Measurements from ENCODE around the gene PSG1.
"Not testable (repeated sequence)": the region's sequence is repeated elsewhere in the genome, so short reads cannot be mapped to it uniquely, and the experiment has no call there.

The PSG1 gene

DNA sequence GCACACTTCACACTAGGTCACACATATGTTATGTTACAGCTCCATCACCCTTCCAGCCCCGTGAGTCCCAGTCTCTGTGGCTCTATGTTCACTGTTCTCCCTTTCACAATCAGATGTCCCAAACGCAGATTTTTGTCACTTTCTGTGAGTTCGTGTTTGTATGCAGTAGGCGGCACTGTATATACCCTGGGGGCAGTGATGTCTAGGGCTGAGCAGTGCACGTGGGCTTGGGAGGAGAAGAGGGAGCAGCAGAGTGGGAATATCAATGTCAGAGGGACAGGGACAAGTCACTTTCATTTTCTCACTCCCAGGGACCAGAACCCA lies 22.0 kb downstream of the PSG1 start:
- Mint-ChIP-seq H3K4me3 (no peak overlapping the region), H3K36me3 (no peaks in the 10 kb centered on the region), H3K27ac (no peak overlapping the region), H3K27me3 (peaks cover 17 to 20% of the 10 kb centered on the region in 2 donors), H3K4me1 (peaks cover 0 to 1% of the 10 kb centered on the region in 2 donors), H3K9me3 (peaks cover 2 to 3% of the 10 kb centered on the region in 2 donors)
- DNase-seq: no peak
- ATAC-seq (replicated peaks): no peak

DNA sequence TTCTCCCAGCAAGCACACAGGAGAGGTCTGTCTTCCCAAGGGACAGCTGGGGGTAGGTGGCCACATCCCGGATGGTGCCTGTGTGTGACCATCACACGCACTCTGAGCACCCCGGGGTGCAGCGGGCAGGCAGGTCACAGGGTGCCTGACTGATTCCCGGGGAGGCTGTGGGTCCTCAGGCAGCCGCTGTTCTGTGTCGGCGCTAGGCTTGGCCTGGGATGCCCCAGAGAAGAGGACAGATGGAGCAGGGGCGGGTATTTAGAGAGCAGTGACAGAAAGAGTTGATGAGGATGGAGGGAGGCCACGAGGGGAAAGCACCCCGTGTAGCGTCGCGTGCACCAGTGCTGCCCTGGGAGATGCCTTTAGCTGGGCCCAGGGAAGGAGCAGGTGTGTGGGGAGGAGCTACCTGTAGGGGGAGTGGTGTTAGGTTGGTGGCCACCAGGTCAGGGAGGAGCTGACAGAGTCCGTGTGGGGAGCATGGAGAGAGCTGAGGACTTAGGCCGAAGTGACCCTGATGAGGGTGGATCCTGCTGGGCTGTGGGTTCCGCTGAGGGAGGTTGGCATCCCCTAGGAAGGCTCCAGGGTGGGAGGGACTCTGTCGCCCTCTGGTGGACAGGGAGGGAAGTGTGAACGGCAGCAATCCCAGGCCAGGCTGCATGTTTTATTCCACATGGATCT lies 22.5 kb downstream of the PSG1 start:
- not testable (repeated sequence) for ATAC-seq (replicated peaks); H3K27ac Mint-ChIP-seq; DNase-seq; H3K4me1 Mint-ChIP-seq; H3K9me3 Mint-ChIP-seq; H3K36me3 Mint-ChIP-seq; H3K4me3 Mint-ChIP-seq
- H3K27me3 Mint-ChIP-seq: peaks cover 17% of the 10 kb centered on the region in 2 donors

DNA sequence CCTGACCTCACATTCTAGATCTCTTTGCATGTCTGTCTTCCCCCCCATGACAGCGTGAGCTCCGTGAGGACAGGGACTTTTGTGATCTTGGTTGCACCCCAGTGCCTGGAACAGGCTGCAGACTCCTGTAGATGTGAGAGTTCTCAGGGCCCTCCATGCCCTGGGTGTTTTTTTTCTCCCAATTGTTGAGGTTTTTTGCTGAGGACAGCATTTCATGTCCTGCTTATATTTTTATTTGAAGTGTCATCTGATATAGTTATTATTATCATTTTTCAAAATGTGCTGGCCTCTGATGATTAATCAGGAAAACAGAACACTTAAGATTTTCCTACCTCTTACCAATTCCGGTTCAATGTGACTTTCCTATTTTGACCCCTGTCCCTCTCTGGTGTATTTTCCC lies 24.8 kb downstream of the PSG1 start:
- not testable (repeated sequence) for DNase-seq; H3K9me3 Mint-ChIP-seq; H3K36me3 Mint-ChIP-seq; H3K4me1 Mint-ChIP-seq; ATAC-seq (replicated peaks); H3K4me3 Mint-ChIP-seq; H3K27ac Mint-ChIP-seq
- peaks cover 16 to 17% of the 10 kb centered on the region in 2 donors for H3K27me3 Mint-ChIP-seq

DNA sequence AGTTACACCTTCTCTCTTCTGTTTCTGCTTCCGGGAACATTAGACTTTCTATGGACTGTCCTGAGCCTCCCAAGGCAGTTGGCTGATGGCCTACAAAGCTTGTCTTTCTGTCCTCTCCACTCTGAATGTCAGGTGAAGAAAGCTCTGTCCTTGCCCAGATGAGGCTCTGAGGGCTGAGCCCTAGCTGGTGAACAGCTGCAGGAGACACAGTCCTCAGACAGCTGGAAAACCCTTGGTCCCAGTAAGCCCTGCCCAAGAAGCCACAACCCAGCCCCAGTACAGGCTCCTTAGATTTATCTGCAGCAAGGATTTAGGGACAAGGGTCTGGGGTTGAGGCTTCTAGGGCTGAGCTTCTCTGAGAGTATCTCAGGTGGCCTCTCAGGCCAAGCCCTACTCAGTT lies 26.3 kb downstream of the PSG1 start:
- not testable (repeated sequence) for ATAC-seq (replicated peaks); H3K4me1 Mint-ChIP-seq; H3K9me3 Mint-ChIP-seq; H3K27ac Mint-ChIP-seq; H3K36me3 Mint-ChIP-seq; DNase-seq; H3K4me3 Mint-ChIP-seq
- peaks cover 16 to 17% of the 10 kb centered on the region in 2 donors for H3K27me3 Mint-ChIP-seq

DNA sequence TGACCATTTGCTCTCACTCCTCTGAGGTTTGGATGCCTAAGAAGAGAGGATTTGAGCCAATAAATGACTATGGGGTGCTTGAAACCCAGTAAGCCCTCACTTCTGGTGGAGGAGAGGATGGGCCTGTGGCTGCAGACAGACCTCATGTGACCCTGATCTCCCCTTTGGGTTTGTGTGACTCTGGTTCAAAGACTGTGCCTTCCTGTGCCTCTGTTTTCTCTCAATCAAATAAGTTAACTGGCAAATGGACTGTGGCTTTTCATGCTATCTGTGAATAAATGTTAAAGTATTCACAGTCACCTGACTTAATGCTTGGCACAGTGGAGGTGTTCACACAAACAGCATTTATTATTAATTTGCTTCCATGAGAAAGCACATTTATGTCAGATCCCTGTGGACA lies 26.7 kb downstream of the PSG1 start:
- ATAC-seq (replicated peaks); H3K4me1 Mint-ChIP-seq; H3K36me3 Mint-ChIP-seq; DNase-seq; H3K4me3 Mint-ChIP-seq; H3K27ac Mint-ChIP-seq; H3K9me3 Mint-ChIP-seq: not testable (repeated sequence)
- peaks cover 16 to 17% of the 10 kb centered on the region in 2 donors for H3K27me3 Mint-ChIP-seq

DNA sequence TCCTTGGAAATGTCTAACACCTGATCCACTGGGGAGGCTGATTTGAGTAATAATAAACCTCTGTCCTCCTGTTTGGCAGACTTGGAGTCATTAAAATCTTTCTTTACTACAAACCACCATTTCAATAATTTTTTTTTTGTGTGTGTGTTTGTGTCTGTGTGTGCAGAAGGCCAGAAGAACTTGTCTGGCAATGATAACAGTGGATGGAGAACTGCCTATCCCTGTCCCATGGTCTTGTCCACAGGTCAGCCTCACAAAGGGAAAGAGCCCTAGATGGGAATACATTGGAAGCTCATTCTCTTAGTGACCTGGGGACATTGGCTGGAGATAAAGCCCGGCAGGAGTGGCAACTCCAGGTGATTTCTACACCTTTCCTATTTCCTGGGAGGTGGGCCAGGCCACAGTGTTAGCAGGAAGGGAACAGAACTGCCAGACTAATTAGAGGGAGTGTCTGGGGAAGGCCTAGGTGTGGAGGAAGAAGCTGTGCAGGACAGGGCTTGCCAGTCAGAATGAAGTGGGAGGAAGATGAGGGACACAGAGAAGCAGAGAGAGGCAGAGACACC lies 27.7 kb downstream of the PSG1 start:
- not testable (repeated sequence) for H3K4me3 Mint-ChIP-seq; ATAC-seq (replicated peaks); DNase-seq; H3K4me1 Mint-ChIP-seq; H3K27ac Mint-ChIP-seq; H3K9me3 Mint-ChIP-seq; H3K36me3 Mint-ChIP-seq
- peaks cover 8 to 12% of the 10 kb centered on the region in 2 donors for H3K27me3 Mint-ChIP-seq

DNA sequence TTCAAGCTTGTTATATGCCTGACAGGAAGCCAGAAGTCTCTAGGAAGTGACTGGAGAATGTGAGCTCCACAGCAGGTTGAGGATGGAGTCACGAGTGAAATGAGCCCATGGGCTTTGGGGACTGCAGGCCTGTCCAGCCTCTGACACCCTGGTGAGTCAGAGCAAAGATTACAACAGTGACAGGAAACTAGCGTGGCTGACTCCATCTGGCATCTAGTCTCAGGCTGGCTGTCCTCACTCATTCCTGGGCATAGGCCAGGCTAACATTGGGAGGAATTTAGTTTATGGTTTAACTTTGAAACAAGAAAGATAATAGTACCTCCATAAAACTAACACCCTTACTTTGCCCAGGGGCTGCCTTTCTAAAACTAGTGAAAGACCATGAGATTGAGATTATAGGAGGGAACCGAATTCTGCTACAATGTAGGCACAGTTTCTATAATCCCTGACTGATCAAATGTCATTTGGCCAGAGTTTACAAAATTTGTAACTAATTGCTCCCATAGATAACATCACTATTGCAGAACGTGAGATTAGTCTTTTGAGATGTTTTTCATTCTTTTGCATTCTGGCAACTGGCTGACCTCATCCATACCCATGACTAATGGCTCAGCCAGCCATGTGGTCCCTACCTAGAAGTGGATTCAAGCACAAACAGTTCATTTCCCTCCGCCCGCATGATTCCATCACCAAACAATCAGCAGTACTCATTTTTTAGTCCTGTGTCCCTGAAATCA lies 28.4 kb downstream of the PSG1 start:
- no peak for ATAC-seq (replicated peaks)
- H3K4me3 Mint-ChIP-seq: no peak overlapping the region
- H3K27me3 Mint-ChIP-seq: peaks cover 6% of the 10 kb centered on the region in 2 donors
- no peak overlapping the region for H3K27ac Mint-ChIP-seq
- no peaks in the 10 kb centered on the region for H3K9me3 Mint-ChIP-seq
- no peaks in the 10 kb centered on the region for H3K36me3 Mint-ChIP-seq
- no peak for DNase-seq
- no peaks in the 10 kb centered on the region for H3K4me1 Mint-ChIP-seq

DNA sequence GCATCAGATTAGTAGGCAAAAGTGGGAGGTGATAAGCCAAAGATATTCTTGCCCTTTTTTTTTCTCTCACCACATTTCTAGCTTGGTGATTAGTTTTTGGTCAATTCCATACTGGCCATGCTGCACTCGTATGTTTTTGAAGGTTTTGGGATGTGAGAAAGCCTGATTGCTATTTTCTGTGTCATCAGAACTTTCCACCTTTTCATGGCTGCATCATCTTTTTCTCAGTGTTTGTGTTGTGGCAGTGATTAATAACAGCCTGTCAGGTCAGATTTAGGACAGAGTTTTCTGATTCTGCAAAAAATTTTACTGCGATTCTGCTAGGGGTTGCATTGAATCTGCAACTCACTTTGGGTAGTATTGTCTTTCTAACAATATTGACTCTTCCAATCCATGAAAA lies 32.9 kb downstream of the PSG1 start:
- no peak overlapping the region for H3K4me3 Mint-ChIP-seq
- H3K27me3 Mint-ChIP-seq: peaks cover 6 to 7% of the 10 kb centered on the region in 2 donors
- H3K9me3 Mint-ChIP-seq: no peaks in the 10 kb centered on the region
- no peaks in the 10 kb centered on the region for H3K36me3 Mint-ChIP-seq
- DNase-seq (no peak), ATAC-seq (replicated peaks) (no peak)
- no peak overlapping the region for H3K27ac Mint-ChIP-seq
- H3K4me1 Mint-ChIP-seq: no peaks in the 10 kb centered on the region

DNA sequence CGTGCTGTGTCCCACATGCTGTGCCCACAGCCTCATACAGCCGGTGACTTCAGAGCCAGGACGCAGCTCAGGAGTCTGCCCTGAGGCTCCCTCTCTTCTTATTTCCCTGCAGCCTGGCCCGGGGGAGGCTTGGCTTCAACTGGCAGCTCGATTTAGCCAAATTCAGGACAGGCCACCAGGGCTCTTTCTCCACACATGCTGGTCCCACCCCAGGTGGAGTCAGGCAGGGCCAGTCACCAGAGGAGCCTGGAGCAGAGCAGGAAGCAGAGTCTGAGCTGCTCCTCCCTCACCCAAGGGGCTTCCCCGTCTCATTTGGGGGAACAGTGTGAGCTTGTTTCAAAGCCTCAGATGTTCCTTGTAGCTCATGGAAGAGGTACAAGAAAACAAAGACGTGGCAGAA lies 35.9 kb downstream of the PSG1 start:
- not testable (repeated sequence) for H3K4me3 Mint-ChIP-seq; ATAC-seq (replicated peaks); H3K4me1 Mint-ChIP-seq; DNase-seq; H3K36me3 Mint-ChIP-seq; H3K27ac Mint-ChIP-seq; H3K9me3 Mint-ChIP-seq
- peaks cover 11 to 23% of the 10 kb centered on the region in 2 donors for H3K27me3 Mint-ChIP-seq

DNA sequence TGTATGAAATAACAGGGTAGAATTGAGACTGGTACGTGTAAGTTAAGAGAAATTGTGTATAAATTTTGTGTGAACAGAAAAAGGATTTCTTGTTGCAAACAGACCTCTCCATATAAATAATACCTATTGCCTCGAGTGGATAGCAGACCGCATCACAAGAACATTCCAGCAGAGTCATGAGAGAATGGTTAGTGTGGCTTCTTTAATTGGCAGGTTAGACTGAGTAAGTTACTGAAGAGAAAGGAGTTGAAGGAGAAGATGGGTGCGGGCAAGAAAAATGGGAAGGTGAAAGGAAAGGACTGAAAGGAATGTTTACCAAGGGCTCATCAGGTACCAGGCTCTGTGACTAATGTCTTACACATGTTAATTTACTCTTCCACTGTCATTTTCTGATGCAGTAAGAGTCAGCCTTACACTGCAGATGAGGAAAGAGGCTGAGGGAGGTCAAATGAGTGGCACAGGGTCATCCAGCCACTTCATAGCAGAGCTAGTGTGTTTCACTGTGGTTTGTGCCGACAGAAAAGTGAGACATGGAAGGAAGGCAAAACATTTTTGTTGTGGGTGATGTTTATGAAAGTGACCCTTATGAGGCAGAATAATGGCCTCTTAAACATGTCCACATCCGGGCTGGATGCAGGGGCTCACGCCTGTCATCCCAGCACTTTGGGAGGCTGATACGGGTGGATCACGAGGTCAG lies 46.6 kb downstream of the PSG1 start:
- H3K4me3 Mint-ChIP-seq: not testable (repeated sequence)

DNA sequence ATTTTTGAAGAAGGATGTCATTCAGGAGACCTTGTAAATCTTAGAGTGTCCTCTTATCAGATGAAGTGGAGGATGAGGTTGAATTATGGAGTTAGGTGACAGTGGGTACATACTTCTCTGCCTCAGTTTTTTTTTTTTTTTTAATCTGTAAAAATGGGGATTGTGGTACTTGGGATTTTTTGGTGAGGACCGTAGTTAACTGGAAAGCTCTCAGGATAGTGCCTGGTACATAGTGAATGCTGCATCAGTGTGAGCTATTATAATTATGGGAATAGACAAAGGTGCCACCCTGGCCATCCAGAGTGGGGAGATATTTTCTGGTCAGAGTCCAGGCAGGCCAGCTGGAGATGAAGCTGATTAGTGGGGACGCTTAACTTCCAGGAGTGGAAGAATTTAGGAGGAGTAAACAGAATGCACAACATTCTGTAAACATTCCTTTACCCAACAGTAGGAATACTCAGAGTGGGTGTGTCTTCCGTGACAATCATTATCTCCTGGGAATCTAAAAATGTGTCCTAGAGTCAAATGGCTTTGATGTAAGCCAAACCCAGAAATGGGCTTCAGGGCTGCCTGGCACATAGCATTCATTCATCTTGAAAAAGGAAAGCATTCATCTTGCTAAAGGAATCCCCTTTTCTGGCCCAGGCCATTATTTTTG lies 47.4 kb downstream of the PSG1 start:
- peaks cover 25 to 33% of the 10 kb centered on the region in 2 donors for H3K27me3 Mint-ChIP-seq
- H3K4me3 Mint-ChIP-seq; ATAC-seq (replicated peaks); H3K9me3 Mint-ChIP-seq; H3K36me3 Mint-ChIP-seq; H3K4me1 Mint-ChIP-seq; H3K27ac Mint-ChIP-seq; DNase-seq: not testable (repeated sequence)

More for the DNA sequence above, 46.6 kb downstream of the PSG1 start:
- ATAC-seq (replicated peaks); H3K4me1 Mint-ChIP-seq; H3K27ac Mint-ChIP-seq; DNase-seq; H3K36me3 Mint-ChIP-seq; H3K9me3 Mint-ChIP-seq: not testable (repeated sequence)
- H3K27me3 Mint-ChIP-seq: peaks cover 25 to 33% of the 10 kb centered on the region in 2 donors

DNA sequence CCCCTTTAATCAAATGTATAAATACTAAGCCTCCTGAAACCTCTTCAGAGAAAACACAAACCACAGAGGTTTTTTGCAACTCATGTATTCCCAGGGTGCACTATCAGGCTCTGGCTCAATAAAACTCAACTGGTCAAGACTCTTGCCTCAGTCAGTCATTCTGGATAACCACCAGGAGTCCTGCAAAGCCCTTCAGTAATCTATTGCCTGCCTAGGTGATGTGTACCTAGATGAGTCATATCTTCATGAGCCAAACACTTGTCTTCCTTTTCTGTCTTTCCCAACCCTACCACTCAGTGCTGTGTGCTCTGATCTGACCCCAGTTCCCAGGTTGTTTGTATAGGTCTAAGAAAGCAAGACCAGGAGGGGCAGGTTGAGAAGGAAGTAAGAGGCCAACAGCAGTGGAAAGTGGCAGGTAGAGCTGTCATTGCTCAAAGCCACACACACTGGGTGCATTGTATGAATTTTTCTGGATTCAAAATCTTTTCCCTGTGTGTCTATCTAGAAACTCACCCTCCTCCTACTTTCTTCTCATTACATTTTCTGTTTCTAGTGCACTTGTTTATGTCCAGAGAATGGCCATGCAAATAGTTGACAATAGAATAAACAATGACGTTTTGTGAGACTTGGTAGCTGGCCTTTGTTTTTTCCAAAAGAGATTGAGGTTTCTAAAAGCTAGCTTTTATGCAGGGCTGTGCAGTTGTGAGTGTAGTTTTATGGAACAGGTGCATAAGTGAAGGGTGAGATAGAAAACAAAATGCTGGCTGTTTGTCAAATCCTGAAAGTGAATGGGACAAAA lies 48.1 kb downstream of the PSG1 start:
- H3K27ac Mint-ChIP-seq: no peak overlapping the region
- ATAC-seq (replicated peaks) (no peak), DNase-seq (no peak)
- no peaks in the 10 kb centered on the region for H3K4me1 Mint-ChIP-seq
- peaks cover 25 to 33% of the 10 kb centered on the region in 2 donors for H3K27me3 Mint-ChIP-seq
- H3K36me3 Mint-ChIP-seq: no peaks in the 10 kb centered on the region
- H3K4me3 Mint-ChIP-seq: no peak overlapping the region
- H3K9me3 Mint-ChIP-seq: no peaks in the 10 kb centered on the region

DNA sequence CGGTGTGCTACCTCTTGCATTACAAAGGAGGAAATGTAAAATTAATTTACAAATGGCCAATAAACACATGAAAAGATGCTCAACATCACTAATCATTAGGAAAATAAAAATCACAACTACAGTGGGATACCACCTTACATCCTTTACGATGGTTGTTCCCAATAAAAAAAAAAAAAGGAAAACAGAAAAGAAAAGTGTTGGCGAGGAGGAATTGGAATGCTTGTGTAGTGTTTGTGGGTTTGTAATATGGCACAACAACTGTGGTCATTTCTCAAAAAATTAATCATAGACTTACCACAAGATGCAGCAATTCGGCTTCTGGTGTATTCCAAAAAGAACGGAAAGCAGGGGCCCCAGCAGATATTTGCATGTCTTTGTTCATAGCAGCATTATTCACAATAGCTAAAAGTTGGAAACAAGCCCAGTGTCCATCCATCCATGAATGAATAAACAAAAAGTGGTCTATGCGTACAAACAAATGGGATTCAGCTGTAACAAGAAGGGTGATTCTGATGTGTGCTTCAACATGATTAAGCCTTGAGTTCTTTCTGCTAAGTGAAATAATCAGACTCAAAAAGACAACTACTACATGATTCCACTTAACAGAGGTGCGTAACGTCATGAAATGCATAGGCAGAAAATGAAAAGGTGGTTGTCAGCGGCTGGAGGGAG lies 58.1 kb downstream of the PSG1 start:
- DNase-seq; H3K27ac Mint-ChIP-seq; H3K4me1 Mint-ChIP-seq; H3K9me3 Mint-ChIP-seq; ATAC-seq (replicated peaks); H3K4me3 Mint-ChIP-seq; H3K36me3 Mint-ChIP-seq: not testable (repeated sequence)
- peaks cover 25 to 34% of the 10 kb centered on the region in 2 donors for H3K27me3 Mint-ChIP-seq
